Tibial nerve (tissue), 4 donors: Measurements from ENCODE around the gene TBC1D1.

ENCODE experiments used
- CTCF ChIP-seq, 5 experiments: fragments of 200-600 bp in 3 of 5; fragments of 450-650 bp in 2 of 5; sonication (generic) in 3 of 5; IDR thresholded peaks; one replicate each; pipeline ENCODE4 v1.5.1; 2016 to 2019; ENCODE audit warnings: antibody characterized with exemption in 5 of 5, mild to moderate bottlenecking in 3 of 5, moderate library complexity in 2 of 5
- EP300 ChIP-seq, 2 donors: sonication (generic); formaldehyde crosslinking; IDR thresholded peaks; one replicate each; pipeline ENCODE4 v1.6.1; 2017; ENCODE audit warnings: antibody characterized with exemption in 2 of 2, mild to moderate bottlenecking in 1 of 2

- TF ChIP-seq CTCF (IDR thresholded peaks at IDR 0.05): no peak
- no peak for TF ChIP-seq EP300 (IDR thresholded peaks at IDR 0.05)
These were observed 277.1 kb downstream of the TBC1D1 start for GRCh38 chr4:38167973-38168372.
